Measurements from ENCODE around the gene HMX1. TPM values are rescaled to one million over a fixed set of nuclear protein-coding genes. Genes with fewer than 3 reads are reported as not detected.
A peak's percentile ranks its signal among the peaks of the same experiment; 100 is the strongest.

The HMX1 gene
- total RNA-seq, 4 donors from 2014 or later: 0.84 TPM; not detected in 3

DNA sequence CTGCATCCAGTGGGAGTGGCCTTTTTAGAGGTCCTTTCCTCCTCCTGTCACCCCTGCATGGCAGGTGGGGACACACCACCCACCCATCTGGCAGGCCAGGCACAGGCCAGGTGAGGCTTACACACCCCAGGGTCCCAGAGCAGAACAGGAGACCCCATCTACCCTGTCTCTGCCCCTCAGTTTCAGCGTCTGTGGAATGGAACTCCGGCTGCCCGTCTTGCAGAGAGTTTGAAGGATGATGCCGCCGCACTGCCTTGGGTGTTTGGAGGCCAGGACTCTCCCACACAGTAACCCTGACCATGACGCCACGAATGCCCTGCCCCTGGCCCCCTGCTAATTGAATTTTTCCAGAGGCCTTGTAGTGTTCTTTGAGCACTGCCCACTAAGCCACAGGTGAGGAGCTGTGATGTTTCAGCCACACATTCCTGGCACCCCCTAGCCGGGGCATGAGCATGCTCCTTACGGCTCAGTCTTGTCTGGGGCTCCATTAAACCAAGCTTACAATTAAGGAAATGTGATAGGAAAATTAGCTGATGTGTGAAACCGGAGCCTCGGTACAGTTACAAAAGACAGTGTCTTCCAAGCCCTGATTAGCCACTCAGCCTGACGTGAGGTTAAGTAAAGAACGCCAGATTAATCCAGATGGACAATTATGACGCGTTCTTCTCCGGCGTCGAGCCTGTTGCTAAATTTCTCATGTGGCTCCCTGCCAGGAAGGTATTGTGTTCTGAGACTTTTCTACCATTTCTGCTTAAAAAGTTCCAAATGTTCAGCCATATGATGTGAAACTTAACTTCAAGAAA lies 39.3 kb downstream of the HMX1 start:
- intact Hi-C loops (cut with DNase I; ENCODE audit: low total_unique reads): no loop called here
- TF ChIP-seq, protein P1, sequence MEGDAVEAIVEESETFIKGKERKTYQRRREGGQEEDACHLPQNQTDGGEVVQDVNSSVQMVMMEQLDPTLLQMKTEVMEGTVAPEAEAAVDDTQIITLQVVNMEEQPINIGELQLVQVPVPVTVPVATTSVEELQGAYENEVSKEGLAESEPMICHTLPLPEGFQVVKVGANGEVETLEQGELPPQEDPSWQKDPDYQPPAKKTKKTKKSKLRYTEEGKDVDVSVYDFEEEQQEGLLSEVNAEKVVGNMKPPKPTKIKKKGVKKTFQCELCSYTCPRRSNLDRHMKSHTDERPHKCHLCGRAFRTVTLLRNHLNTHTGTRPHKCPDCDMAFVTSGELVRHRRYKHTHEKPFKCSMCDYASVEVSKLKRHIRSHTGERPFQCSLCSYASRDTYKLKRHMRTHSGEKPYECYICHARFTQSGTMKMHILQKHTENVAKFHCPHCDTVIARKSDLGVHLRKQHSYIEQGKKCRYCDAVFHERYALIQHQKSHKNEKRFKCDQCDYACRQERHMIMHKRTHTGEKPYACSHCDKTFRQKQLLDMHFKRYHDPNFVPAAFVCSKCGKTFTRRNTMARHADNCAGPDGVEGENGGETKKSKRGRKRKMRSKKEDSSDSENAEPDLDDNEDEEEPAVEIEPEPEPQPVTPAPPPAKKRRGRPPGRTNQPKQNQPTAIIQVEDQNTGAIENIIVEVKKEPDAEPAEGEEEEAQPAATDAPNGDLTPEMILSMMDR (IDR thresholded peaks at IDR 0.05): no peak
- TF ChIP-seq POLR2A (IDR thresholded peaks at IDR 0.05): no peak
- DNase-seq (ENCODE audit: low spot score in 2 of 2): peak in 1 of 2 donors; percentile 73
- WGBS, 2 donors: 53 to 56% methylated on average over 18 of the region's 18 CpGs
- H3K4me3 ChIP-seq (ENCODE audit: low read depth, poor library complexity, severe bottlenecking): no peak overlapping the region

DNA sequence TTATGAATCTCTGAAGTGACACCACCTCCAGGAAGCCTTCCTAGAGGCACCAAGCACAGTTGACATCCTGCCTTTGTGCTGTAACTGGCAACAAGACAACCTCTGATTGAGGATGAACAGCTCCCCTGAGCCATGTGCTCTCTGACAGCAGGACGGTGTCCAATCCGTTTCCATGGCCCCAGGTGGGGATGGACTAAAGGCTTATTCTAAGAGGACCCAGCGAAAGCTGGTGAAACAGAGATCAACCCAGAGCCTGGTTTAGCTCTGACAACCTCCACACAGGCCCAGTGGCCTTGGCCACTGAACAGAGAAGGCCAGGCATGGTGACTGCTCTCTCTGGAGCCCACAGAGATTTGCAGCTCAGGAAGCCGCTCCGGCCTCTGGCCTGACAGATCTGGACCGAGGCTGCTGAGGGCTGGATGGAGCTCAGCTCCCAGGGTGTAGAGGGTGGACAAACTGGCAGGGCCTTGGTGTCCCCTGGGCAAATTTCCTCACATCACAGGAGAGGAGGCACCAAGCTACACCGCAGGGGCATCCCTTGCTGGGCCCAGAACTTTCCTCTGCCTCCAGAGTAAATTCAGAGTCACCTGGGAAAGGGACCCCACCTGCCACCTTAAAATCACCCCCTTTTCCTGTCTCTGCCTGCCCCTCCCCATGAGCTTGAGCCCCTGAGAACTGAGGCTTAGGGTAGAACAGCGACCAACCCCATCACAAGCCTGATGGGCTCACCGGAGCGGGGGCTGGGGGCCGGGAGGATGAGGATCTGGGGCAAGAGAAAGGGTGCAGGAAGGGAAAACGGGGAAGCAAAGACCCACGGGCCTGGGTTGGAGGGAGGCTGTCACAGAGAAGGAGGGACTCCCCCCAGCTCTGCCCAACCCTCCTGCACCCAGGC lies 40.2 kb downstream of the HMX1 start:
- DNase-seq (ENCODE audit: low spot score in 2 of 2): peak in 1 of 2 donors; percentile 61
- intact Hi-C loops (cut with DNase I; ENCODE audit: low total_unique reads): no loop called here
- H3K4me3 ChIP-seq (ENCODE audit: low read depth, poor library complexity, severe bottlenecking): no peak overlapping the region
- no peak for TF ChIP-seq POLR2A (IDR thresholded peaks at IDR 0.05)
- TF ChIP-seq, protein P1 (IDR thresholded peaks at IDR 0.05): no peak
- WGBS, 2 donors: 75 to 82% methylated on average over 11 to 13 of the region's 13 CpGs

DNA sequence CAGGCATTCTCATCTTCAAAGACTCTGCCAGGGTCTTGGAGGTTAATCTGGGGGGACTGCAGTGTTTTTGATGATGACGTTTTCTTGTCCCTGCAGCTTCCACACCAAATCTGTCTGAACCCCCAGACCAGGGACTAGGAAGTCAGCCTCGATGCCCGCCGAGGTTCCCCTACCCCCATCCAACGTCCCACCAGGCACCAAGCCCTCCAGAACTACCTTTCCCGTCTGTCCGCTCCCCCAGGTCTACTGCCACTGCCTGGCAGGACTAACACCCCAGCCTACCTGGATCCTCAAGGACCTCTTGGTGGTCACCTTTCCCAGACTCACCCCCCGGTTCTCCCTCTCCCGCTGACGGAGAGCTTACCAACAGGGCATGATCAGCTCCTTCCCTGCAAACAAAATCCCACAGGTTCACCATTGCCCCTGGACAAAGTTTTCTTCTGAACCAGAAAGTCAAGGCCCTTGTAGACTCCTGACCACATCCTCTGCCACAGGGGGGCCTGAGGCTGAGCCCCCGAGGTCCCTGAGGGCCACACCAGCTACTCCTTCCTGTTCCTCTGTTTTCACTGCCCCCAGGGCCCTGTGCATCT lies 40.9 kb downstream of the HMX1 start:
- 79 to 85% methylated on average over 11 of the region's 11 CpGs for WGBS, 2 donors
- H3K4me3 ChIP-seq (ENCODE audit: low read depth, poor library complexity, severe bottlenecking): no peak overlapping the region
- TF ChIP-seq, protein P1 (IDR thresholded peaks at IDR 0.05): no peak
- no peak for TF ChIP-seq POLR2A (IDR thresholded peaks at IDR 0.05)
- intact Hi-C loops (cut with DNase I; ENCODE audit: low total_unique reads): no loop called here
- peak in 1 of 2 donors; percentile 68 for DNase-seq (ENCODE audit: low spot score in 2 of 2)

DNA sequence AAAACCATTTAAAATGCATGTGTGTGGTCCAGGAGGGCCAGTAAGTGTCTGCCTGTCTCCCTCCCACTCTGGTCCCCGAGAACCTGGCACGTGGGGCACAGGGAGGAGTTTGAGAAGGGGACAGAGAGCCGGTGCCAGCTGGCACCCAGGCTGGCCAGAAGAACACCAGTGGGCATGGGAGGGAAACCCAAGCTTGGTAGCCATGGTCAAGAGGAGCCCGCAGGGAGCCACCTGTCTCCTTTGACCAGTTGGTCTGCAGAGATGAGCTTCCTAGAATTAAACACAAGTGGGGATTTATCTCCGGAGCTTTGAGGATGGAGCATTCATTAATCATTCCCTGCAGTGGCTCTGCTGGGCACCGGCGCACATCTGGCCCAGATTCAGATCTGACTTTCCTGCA lies 41.6 kb downstream of the HMX1 start:
- no peak overlapping the region for H3K4me3 ChIP-seq (ENCODE audit: low read depth, poor library complexity, severe bottlenecking)
- TF ChIP-seq POLR2A (IDR thresholded peaks at IDR 0.05): no peak
- TF ChIP-seq, protein P1 (IDR thresholded peaks at IDR 0.05): no peak
- DNase-seq (ENCODE audit: low spot score in 2 of 2): peak in 1 of 2 donors; percentile 71
- intact Hi-C loops (cut with DNase I; ENCODE audit: low total_unique reads): no loop called here
- WGBS, 2 donors: 52 to 69% methylated on average over 7 of the region's 7 CpGs

DNA sequence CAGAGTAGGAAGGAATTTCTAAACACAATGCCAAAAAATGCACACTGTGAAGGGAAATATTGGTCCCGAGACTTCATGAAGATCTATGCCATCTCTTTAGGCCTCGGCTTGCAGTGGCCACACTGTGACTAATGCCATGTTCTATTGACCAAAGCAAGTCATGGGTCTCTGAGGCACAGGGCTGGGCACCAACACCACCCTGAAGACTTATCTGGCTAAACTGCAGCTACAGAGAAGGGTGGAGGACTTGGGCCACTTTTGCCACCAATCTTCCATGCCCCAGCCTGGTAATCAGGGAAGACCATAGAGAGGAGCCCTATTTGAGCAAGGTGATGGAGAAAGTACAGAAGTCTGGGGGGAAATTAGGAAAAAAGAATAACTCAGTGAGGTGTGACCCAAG lies 42.1 kb downstream of the HMX1 start:
- intact Hi-C loops (cut with DNase I; ENCODE audit: low total_unique reads): no loop called here
- no peak overlapping the region for H3K4me3 ChIP-seq (ENCODE audit: low read depth, poor library complexity, severe bottlenecking)
- TF ChIP-seq, protein P1 (IDR thresholded peaks at IDR 0.05): no peak
- no peak for TF ChIP-seq POLR2A (IDR thresholded peaks at IDR 0.05)
- DNase-seq (ENCODE audit: low spot score in 2 of 2): peak in 1 of 2 donors; percentile 52
- 72 to 80% methylated on average over 2 of the region's 2 CpGs for WGBS, 2 donors
